Measurements from ENCODE around the gene PLIN3.

- TF ChIP-seq EZH2phosphoT487 (IDR thresholded peaks at IDR 0.05; ENCODE audit: low read depth) = no peak
- TF ChIP-seq CTCF (IDR thresholded peaks at IDR 0.05; ENCODE audit: low read depth, low read length) = no peak
These were observed 46.2 kb downstream of the PLIN3 start for GRCh38 chr19:4821265-4821664.

All from OCI-LY3 (cell line).